Stimulated activated CD4-positive, alpha-beta T cell treated with anti-CD3 and anti-CD28 coated beads, TNF-alpha, amount 100 ng/mL, for 48 hours (primary cell): ENCODE results near the gene MOB1B.
"Not testable (repeated sequence)": the region's sequence is repeated elsewhere in the genome, so short reads cannot be mapped to it uniquely, and the experiment has no call there.

Experiments used
- DNase-seq, 3 donors: peaks; one replicate each; pipeline ENCODE4 v3.0.0-alpha.2; 2020; ENCODE audit warnings: low read depth in 3 of 3

MOB1B gene

GRCh38 chr4:70956549-70957210, 54.5 kb downstream of the MOB1B start:
- DNase-seq, result no peak

DNA sequence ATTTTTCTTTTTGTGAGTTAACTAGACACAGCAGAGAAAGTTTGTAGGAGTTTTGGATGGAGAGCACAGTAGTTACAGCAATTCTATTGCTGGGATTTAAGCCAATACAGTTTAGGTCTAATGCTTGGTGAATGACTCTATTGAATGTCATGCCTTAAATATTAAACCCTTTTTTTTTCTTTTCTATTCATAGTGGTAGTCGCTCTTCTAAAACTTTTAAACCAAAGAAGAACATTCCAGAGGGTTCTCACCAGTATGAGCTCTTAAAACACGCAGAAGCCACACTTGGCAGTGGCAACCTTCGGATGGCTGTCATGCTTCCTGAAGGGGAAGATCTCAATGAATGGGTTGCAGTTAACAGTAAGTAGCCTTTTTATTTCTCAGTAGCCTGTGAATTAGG, 56.5 kb downstream of the MOB1B start:
- no peak for DNase-seq

GRCh38 chr4:70969076-70969475, 66.9 kb downstream of the MOB1B start:
- DNase-seq, result no peak

DNA sequence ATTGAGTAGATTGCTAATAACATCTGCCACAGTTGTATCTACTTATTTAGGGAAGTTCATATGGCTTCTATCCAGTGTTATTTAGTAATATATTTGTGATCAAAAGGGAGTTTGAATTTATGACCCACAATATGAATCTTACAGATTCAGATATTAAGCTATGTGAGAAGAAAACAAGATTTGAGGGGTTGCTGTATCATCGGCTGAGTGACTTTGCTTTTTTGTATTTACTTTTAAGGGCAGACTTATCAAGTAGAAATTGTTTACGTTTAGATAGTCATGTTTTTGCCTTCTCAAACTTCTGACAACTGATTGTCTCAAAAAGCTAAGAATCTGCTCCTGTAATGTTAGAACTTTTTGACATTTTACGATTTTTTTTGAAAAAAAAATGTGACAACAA, 74.1 kb downstream of the MOB1B start:
- DNase-seq, result no peak

DNA sequence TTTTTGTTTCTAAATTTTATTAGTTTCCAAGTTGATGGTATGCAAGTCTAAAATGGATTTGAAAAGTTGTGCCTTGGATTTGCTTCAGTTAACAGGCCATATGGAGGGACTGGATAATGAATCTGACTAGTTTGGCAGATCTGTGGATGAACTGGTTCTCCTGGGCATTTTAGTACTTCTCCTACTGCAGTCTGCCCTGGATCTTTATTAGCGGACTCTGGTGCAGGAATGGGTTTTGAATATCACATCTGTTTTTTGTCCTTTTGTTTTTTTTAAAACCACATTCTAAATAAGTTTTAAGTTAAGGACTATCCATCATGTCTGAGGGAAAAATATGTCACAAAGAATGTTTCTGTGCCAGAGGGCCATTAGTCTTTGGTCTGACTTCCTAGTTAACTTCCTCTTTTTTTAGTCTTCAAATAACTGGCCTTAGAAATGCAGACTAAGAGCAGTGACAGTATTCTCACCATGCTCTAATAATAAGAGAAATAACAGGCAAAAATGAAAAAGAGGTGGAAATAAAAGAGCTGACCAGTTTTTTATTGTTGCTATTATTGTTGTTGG, 77.4 kb downstream of the MOB1B start:
- DNase-seq, result no peak

DNA sequence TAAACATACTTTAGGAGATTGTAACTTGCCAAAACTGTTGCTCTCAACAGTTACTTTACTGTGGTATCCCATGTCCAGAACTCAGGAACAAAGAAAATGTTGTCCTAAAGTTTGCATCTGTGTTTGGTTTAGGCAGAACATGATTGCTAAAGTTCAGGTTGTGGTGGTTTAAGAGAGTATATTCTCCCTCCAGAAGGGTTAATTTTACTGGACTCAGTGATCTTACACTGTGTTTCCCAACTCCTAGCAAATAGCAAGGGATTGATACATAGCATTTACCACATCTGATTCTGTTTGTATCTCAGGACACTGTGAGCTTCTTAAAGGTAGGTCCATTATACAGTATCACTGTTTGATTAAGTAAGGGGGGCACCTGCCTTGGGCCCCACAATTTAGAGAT, 78.0 kb downstream of the MOB1B start:
- no peak for DNase-seq

GRCh38 chr4:70984106-70984505, 81.9 kb downstream of the MOB1B start:
- no peak for DNase-seq

DNA sequence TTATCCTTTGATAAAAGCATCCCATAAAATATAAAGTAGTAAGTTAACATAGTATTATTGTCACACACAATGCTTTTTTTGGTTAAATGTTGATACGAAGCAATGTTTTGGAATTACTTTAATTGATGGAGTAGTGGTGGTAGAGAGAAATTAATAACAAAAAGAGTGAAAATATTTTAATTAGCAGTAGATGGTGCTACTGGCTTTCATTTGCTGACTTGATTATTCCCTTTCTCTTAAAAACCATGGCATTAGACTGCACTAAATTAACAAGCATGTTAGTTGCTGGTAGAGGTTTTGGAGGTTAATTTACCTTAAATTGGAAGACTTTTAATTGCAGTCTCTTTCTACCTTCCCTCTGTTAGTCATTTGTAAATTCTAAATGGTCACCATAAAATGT, 82.4 kb downstream of the MOB1B start:
- no peak for DNase-seq

DNA sequence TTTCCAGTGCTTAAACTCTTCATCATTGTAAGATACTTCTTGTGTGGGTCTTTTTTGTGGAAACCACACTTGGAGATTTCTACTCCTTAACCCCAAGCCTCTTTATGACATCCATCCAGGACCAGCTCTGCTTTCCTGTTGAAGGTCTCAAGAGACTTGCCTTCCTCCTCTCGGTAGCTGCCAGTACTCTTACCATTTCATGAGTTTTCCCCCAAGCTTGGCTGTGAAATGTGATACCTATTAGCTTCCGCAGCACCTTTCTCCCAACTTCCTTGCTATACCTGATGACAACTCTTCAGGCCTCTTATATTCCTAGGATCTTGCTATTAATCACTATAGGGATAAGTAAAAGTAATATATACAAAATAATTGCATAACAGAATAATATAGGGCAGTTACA, 89.4 kb downstream of the MOB1B start:
- no peak for DNase-seq

DNA sequence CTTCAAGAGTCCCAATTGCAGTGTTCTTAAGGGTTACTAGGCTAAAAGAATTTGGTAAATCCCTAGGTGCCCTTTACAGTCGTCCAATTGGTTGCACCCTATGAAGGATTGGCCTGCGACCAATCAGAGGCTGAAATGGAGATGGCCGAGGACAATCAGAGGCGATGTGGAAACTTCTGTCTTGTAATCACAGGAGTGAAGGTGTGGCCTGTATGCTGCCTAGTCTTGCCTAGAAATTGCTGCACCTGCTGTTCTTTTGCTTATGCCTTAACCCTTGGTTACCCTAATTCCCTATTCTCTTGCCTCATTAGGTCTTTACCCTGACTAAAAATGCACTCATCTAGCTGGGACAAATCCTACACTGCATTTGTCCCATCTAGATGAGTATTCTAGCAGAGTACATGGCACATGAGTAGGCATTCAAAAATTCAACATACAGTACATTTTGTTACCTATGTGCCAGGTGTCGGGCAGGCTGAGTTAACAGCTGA, 90.3 kb downstream of the MOB1B start:
- no peak for DNase-seq

- peak; percentile 71 to 82 (median 75) for DNase-seq
These were observed 91.3 kb downstream of the MOB1B start, which contains the start of gene DCK for GRCh38 chr4:70993181-70994068. DCK (plus strand) TSS chr4:70993649; CDS start chr4:70993836, 187 bp downstream.

DNA sequence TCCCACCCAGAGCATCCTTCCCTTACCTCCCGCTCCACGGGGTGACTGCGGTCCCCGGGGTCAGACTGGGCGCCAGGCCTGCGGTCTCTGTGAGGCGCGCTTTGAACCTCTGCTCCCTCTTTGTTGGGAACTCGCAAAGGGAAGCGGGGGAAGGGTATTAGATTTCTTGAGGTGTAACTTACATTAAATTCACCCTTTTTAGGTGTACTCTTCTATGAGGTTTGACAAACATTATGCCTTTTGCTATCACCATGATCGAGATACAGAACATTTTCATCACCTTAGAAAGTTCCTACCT, 91.8 kb downstream of the MOB1B start:
- DNase-seq, result no peak

- DNase-seq, result no peak
These were observed 92.4 kb downstream of the MOB1B start for GRCh38 chr4:70994387-70995099.

DNA sequence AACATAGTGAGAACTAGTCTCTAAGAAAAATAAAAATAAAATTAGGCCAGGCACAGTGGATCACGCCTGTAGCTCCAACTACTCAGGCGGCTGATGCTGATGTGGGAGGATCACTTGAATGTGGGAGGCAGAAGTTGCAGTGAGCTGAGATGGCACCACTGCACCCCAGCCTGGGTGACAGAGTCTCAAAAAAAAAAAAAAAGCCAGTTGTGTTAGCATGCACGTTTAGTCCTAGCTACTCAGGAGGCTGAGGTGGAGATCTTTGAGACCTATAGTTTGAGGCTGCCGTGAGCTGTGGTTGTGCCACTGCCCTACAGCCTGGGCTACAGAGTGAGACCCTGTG, 93.8 kb downstream of the MOB1B start:
- no peak for DNase-seq

DNA sequence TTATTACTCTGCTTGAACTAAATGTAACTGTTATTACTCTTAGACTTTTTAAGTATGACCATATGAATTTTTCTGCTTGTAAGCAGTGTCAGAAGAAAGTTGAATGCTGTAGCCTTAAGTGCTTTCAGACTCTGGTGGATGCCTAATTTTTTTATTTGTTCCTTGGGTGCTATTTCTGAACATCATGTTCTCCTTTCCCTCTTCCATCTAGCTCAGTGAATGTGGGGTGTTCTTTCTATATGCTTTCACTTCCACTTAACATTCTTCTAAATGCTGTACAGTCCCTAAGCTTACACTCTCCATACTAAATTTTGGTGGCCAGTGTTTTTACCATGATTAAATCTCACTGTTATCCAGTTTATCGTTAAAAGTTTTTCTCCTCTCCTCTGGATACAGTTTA, 94.9 kb downstream of the MOB1B start:
- no peak for DNase-seq

DNA sequence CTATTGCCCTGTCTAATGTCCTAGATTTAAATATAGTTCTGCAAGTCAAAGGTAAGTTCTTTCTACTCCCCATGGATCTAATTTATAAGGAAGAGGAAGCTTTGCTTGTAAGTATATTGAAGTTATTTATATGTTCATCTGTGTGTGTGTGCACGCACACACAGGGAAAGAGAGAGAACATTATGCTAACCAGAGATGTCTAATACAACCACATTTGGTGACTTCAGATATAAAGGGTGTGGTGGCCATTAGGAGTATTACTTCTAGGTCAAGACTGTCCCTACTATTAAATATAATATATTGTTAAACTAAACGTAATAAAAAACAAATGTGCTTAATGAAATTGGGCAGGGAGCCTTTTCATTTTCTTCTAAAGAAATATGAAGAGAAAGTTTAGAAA, 95.4 kb downstream of the MOB1B start:
- DNase-seq, result no peak

DNA sequence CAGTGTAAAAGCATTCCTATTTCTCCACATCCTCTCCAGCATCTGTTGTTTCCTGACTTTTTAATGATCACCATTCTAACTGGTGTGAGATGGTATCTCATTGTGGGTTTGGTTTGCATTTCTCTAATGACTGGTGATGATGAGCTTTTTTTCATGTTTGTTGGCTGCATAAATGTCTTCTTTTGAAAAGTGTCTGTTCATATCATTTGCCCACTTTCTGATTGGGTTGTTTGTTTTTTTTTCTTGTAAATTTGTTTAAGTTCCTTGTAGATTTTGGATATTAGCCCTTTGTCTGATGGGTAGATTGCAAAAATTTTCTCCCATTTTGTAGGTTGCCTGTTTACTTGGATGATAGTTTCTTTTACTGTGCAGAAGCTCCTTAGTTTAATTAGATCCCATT, 97.5 kb downstream of the MOB1B start:
- not testable (repeated sequence) for DNase-seq

GRCh38 chr4:71001363-71001762, 99.2 kb downstream of the MOB1B start:
- not testable (repeated sequence) for DNase-seq

GRCh38 chr4:71004281-71004851, 102.2 kb downstream of the MOB1B start:
- no peak for DNase-seq

GRCh38 chr4:71005025-71005424, 102.9 kb downstream of the MOB1B start:
- DNase-seq, result not testable (repeated sequence)

DNA sequence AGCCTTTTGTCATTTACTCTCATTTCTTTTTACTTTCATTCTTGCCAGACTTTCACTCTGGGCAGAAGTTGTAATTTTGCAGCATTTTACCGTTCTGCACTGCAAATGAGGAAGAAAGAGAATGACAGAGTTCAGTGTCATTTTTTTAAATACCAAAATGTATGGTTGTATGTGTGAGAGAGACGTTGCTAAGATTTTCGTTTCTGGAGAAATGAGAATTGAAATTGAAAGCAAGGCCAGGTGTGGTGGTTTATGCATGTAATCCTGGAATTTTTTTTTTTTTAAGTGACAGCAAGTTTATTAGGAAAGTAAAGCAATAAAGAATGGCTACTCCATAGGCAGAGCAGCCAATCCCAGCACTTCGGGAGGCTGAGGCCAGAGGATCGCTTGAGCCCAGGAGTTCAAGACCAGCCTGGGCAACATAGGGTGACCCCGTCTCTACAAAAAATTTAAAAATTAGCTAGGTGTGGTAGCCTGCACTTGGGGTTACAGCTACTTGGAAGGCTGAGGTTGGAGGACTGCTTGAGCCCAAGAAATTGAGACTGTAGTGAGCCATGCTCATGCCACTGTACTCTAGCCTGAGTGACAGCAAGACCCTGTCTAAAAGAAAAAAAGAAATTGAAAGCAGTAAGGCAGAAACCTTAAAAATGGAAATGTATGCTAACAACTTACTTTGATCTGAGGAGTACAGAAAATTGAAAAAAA, 104.2 kb downstream of the MOB1B start:
- DNase-seq, result no peak
